KOPT-K1 (cell line): ENCODE measurements around the gene CCNDBP1.
"Not testable (repeated sequence)": the region's sequence is repeated elsewhere in the genome, so short reads cannot be mapped to it uniquely, and the experiment has no call there.

ENCODE experiments used
- H3K27ac ChIP-seq: fragments of 200-600 bp; sonication (generic); 2 replicates; pipeline ENCODE4 v1.5.1; 2016; ENCODE audit warnings: antibody characterized with exemption, mild to moderate bottlenecking, low read depth, low read length; ENCODE audit not compliant: poor library complexity, severe bottlenecking
- H3K36me3 ChIP-seq: fragments of 200-600 bp; sonication (generic); 2 replicates; pipeline ENCODE4 v1.5.1; 2017; ENCODE audit warnings: antibody characterized with exemption, mild to moderate bottlenecking, low read length, moderate library complexity; ENCODE audit not compliant: insufficient read depth
- H3K9me3 ChIP-seq: fragments of 200-600 bp; sonication (generic); 2 replicates; pipeline ENCODE4 v1.5.1; 2017; ENCODE audit warnings: antibody characterized with exemption, low read length, mild to moderate bottlenecking; ENCODE audit not compliant: insufficient read depth, poor library complexity, severe bottlenecking

Gene CCNDBP1

GRCh38 chr15:43184407-43185124 is 637 bp upstream of the CCNDBP1 start:
- peak overlapping the region; percentile 60 for H3K27ac ChIP-seq

DNA sequence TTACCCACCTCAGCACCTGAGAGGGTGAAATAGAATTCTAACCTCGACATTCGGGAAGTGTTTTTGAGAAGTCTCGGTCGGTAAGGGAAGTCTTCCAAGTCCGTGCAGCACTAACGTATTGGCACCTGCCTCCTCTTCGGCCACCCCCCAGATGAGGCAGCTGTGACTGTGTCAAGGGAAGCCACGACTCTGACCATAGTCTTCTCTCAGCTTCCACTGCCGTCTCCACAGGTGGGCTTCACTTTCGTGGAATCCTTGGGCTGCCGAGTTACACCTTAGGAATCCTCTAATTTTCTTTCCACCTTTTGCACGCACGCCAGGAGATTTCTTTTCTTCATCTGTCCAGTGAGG is 775 bp downstream of the CCNDBP1 start:
- H3K36me3 ChIP-seq, result peaks cover 18% of the 10 kb centered on the region
- peak overlapping the region; percentile 60 for H3K27ac ChIP-seq
- H3K9me3 ChIP-seq, result no peaks in the 10 kb centered on the region

More at GRCh38 chr15:43184407-43185124, 637 bp upstream of the CCNDBP1 start:
- Histone ChIP-seq H3K36me3 (peaks cover 4% of the 10 kb centered on the region; the same call in 1 of the 2 replicates), H3K9me3 (no peaks in the 10 kb centered on the region)

DNA sequence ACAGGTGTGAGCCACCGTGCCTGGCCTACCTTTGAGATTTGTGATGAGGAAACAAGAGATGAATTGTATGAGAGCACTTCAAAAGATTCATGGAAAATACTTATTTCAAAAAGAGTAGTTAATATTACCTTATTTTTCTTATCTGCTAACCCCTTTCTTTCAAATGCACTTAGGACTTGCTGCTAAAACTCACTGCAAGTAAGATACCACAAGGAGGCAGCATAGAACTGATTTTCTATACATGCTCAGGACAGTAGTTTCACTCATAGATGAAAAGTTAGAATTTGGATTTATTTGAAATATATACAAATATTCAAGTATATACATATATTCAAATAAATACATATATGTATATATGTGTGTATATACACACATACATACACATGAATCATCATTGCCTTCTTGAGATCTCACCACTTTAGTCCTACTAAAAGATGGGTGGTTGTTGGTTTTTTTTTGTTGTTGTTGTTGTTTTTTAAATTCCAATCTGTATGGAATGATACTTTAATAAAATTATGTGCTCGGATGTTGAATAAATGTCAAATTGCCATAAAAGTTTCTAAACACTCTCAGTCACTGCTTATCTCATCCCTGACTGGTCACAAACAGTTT is 2.4 kb downstream of the CCNDBP1 start:
- Histone ChIP-seq H3K27ac (no peak overlapping the region), H3K9me3 (no peaks in the 10 kb centered on the region), H3K36me3 (peaks cover 35% of the 10 kb centered on the region)

DNA sequence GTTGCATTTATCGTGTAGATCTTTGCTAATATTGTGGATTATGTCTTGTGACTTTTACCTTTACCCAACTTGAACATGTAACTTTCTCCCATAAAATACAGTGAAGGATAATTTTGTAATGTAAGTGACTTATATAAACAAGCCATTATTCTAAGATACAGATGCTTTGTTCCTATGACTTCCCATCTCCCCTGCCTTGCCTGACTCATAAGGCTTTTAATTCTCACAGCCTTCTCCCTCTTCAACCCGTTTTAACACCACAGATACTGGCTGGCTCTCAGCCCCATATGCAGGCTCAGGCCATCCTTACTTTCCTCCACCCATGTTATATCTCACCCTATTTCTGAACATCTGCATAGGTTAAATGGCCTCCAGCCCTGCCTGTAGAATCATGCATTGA is 4.1 kb downstream of the CCNDBP1 start:
- no peaks in the 10 kb centered on the region for H3K9me3 ChIP-seq
- H3K27ac ChIP-seq, result no peak overlapping the region
- H3K36me3 ChIP-seq, result peaks cover 46% of the 10 kb centered on the region

- Histone ChIP-seq H3K9me3 (no peaks in the 10 kb centered on the region), H3K27ac (no peak overlapping the region), H3K36me3 (peaks cover 54% of the 10 kb centered on the region)
Measured at GRCh38 chr15:43190178-43190577, 5.0 kb downstream of the CCNDBP1 start.

DNA sequence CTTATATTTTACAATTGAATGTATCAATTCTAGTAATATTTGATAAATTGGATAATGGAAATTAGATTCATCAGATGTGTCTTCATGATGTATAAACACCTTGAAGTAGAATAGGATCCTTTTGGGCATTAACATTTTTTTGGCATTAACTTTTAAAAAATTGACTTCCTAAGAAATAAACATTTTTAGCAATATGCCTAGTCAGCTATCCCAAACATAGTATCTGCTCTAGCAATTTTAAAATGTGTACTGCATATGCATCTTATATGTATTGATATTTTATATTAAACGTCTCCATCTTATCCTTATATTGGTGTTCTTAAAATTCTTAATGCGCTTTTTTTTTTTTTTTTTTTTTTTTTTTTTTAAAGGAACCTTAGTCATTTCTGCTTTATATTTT is 8.5 kb downstream of the CCNDBP1 start:
- Histone ChIP-seq H3K27ac (no peak overlapping the region), H3K9me3 (peaks cover 4% of the 10 kb centered on the region), H3K36me3 (peaks cover 65% of the 10 kb centered on the region)

DNA sequence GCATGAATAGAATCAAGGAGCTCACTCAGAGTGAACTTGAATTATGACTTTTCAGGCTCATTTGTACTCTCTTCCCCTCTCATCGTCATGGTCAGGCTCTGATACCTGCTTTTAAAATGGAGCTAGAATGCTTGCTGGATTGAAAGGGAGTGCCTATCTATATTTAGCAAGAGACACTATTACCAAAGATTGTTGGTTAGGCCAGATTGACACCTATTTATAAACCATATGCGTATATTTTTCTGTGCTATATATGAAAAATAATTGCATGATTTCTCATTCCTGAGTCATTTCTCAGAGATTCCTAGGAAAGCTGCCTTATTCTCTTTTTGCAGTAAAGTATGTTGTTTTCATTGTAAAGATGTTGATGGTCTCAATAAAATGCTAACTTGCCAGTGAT is 9.6 kb downstream of the CCNDBP1 start:
- peaks cover 59% of the 10 kb centered on the region for H3K36me3 ChIP-seq
- H3K27ac ChIP-seq, result no peak overlapping the region
- peaks cover 4% of the 10 kb centered on the region for H3K9me3 ChIP-seq

DNA sequence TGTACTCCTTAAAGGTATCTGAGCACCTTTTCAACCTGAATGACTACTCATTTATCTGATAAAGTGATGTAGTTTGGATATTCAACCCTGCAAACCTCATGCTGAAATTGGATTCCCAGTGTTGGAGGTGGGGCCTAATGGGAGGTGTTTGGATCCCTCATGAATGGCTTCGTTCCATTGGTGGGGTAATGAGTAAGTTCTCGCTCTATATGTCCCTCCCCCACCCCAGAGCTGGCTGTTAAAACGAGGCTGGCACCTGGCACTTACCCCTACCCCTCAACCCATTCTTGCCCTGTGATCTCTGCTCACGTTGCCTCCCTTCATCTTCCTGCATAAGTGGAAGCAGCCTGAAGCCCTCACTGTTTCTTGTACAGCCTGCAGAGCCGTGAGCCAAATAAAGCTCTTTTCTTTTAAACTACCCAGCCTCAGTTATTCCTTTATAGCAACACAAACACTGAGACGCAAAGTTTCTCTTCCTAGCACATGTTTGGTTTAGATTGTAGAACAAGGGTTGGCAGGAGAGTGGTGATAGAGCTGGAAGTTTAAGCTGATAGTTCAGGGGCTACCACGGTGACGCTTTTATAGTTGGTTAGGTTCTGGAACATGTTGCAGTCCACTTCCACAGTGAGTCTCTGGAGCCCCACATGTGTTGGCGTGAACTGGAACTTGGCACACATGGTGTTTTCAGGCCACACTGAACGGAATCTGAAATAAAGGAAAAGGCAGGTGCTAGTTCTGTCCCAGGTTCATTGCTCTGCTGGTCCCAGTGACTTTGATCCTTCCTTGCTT is 11.8 kb downstream of the CCNDBP1 start:
- no peak overlapping the region for H3K27ac ChIP-seq
- peaks cover 4% of the 10 kb centered on the region for H3K9me3 ChIP-seq
- H3K36me3 ChIP-seq, result peaks cover 37% of the 10 kb centered on the region

DNA sequence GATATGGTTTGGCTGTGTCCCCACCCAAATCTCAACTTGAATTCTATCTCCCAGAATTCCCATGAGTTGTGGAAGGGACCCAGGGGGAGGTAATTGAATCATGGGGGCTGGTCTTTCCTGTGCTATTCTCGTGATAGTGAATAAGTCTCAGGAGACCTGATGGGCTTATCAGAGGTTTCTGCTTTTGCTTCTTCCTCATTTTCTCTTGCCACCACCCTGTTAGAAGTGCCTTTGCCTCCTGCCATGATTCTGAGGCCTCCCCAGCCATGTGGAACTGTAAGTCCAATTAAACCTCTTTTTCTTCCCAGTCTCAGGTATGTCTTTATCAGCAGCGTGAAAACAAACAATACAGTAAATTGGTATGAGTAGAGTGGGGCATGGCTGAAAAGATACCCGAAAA is 12.6 kb downstream of the CCNDBP1 start:
- H3K9me3 ChIP-seq, H3K27ac ChIP-seq: not testable (repeated sequence)
- peaks cover 29% of the 10 kb centered on the region for H3K36me3 ChIP-seq

DNA sequence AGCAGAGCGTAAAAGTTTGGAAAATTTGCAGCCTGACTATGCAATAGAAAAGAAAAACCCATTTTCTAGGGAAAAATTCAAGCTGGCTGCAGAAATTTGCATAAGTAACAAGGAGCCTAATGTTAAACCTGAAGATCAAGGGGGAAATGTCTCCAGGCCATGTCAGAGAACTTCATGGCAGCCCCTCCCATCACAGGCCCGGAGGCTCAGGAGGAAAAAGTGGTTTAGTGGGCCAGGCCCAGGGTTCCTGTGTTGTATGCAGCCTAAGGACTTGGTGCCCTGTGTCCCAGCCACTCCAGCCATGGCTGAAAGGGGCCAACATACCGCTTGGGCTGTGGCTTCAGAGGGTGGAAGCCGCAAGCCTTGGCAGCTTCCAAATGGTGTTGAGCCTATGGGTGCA is 13.4 kb downstream of the CCNDBP1 start:
- H3K9me3 ChIP-seq, H3K27ac ChIP-seq: not testable (repeated sequence)
- peaks cover 21% of the 10 kb centered on the region for H3K36me3 ChIP-seq

GRCh38 chr15:43198992-43199391 is 13.8 kb downstream of the CCNDBP1 start:
- H3K9me3 ChIP-seq, result peaks cover 4% of the 10 kb centered on the region
- peaks cover 21% of the 10 kb centered on the region for H3K36me3 ChIP-seq
- no peak overlapping the region for H3K27ac ChIP-seq

DNA sequence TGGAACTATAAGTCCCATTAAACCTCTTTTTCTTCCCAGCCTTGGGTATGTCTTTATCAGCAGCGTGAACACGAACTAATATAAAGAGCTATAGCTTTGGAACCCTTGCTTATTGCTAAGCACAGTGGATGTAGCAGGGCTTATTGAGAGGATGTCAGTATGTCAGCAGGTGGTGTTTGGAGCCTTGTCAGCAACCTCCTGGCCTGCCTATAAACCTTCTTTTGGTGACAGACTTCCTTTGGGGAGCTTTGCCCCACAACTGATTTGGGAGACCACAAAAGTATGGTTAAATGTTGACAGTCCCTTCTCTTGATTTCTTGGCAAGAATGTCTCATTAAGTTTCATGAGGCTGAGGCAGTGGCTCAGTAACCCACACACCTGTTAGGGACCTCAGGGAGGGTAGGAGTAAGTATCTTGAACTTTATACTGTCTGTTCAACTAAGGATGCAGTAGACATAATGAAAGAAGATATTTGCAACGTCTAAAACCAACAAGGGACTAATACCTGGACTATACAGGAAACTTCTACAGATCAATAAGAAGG is 14.8 kb downstream of the CCNDBP1 start:
- peaks cover 4% of the 10 kb centered on the region for H3K9me3 ChIP-seq
- peaks cover 12% of the 10 kb centered on the region; the same call in 1 of the 2 replicates for H3K36me3 ChIP-seq
- H3K27ac ChIP-seq, result no peak overlapping the region

- H3K9me3 ChIP-seq, result no peaks in the 10 kb centered on the region
Measured at GRCh38 chr15:43204016-43204901, 19.1 kb downstream of the CCNDBP1 start.

DNA sequence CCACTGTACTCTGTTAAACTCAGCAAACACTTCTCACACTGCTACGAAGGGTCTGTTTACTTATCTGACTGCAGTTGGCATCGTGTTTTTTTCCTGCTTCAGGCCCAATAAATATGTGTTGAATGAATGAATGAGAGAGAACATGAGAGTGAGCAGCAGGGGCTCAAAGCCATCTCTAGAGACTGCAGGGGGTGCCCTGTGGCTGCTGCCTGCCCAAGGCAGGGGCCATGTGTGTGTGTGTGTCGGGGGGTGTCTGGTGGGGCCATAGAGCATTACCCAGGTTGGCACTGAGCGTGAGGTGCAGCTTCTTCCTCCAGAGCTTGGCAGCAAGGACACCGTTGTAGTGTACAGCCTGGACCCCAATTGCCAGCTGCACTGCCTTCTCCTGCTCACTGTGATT is 20.9 kb downstream of the CCNDBP1 start:
- Histone ChIP-seq H3K36me3 (no peaks in the 10 kb centered on the region), H3K27ac (no peak overlapping the region), H3K9me3 (no peaks in the 10 kb centered on the region)

More at GRCh38 chr15:43204016-43204901, 19.1 kb downstream of the CCNDBP1 start:
- H3K27ac ChIP-seq, result no peak overlapping the region
- H3K36me3 ChIP-seq, result no peaks in the 10 kb centered on the region
